Endothelial cell of coronary artery (primary cell): Measurements from ENCODE around the gene EDAR. TPM values are rescaled to one million over a fixed set of nuclear protein-coding genes. Genes with fewer than 3 reads are reported as not detected.

Source experiments
- total RNA-seq: library from RNA; depleted of rRNA; stranded (reverse); fragments of >200 nt; gene quantifications from 2 replicates; pipeline ENCODE4 v1.2.3, GENCODE V29; 2014

Gene EDAR
- total RNA-seq = not detected in 2 replicates

GRCh38 chr2:108988796-108989713 lies at the start of gene EDAR:
Gene EDAR (minus strand): TSS chr2:108989220. CDS start chr2:108931014, 58,206 bp downstream.

Other genes with a start within 250 kb of the EDAR start
- gene CCDC138, start 202.4 kb downstream of the EDAR start, total RNA-seq = 5.8 and 7.2 TPM in 2 replicates
- 5.2 and 6.1 TPM in 2 replicates for gene SH3RF3, start 140.0 kb upstream of the EDAR start, total RNA-seq